ENCODE measurements around the gene ZNF232.
"Not testable (repeated sequence)": the region's sequence is repeated elsewhere in the genome, so short reads cannot be mapped to it uniquely, and the experiment has no call there.

DNA sequence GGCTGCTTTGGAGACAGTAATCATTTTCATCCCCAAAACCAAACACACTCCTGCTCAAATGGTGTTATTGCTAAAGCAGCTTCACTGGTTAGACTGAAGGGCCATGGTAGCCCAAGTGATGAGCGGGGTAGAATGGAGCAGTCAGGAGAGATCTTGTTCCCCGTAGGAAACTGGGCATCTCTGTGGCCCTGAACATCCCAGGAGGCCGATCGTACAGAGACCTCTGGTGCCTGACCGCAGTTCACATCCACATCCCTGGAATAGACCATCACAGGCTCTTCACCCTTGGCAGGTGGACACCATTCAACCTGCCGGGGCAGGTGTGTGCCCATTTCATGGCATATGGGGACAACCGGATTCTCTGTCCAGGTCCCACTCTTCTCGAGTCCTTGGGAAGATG lies 18.1 kb upstream of the ZNF232 start:
- TF ChIP-seq, protein P1, sequence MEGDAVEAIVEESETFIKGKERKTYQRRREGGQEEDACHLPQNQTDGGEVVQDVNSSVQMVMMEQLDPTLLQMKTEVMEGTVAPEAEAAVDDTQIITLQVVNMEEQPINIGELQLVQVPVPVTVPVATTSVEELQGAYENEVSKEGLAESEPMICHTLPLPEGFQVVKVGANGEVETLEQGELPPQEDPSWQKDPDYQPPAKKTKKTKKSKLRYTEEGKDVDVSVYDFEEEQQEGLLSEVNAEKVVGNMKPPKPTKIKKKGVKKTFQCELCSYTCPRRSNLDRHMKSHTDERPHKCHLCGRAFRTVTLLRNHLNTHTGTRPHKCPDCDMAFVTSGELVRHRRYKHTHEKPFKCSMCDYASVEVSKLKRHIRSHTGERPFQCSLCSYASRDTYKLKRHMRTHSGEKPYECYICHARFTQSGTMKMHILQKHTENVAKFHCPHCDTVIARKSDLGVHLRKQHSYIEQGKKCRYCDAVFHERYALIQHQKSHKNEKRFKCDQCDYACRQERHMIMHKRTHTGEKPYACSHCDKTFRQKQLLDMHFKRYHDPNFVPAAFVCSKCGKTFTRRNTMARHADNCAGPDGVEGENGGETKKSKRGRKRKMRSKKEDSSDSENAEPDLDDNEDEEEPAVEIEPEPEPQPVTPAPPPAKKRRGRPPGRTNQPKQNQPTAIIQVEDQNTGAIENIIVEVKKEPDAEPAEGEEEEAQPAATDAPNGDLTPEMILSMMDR (IDR thresholded peaks at IDR 0.05), result not testable (repeated sequence)
- not testable (repeated sequence) for TF ChIP-seq POLR2AphosphoS5, POLR2A (IDR thresholded peaks at IDR 0.05)

All from breast epithelium (tissue), 3 donors.